GM12878 (cell line): Measurements from ENCODE around the gene NUDT5. TPM values are rescaled to one million over a fixed set of nuclear protein-coding genes. Genes with fewer than 3 reads are reported as not detected.

Experiments
- ATAC-seq: fragments of 200-7000 bp; cut with Tn5 transposase; 3 replicates; pipeline ENCODE4 v1.9.1; 2020; ENCODE audit warnings: mild to moderate bottlenecking, moderate library complexity
- BruUV-seq: library from RNA; stranded (reverse); fragments of 400-500 nt; replicated peaks from 2 replicates; lab custom pipeline; 2021; lab: Mats Ljungman, UMichigan
- CTCF ChIA-PET: fragments of 300-600 bp; sonication (Branson Sonifier 250); formaldehyde crosslinking; extraction: SDS; loops from one replicate; lab custom pipeline; 2021; ENCODE audit warnings: inconsistent platforms; lab: Yijun Ruan, JAX
- POLR2A ChIA-PET: fragments of 350-600 bp; formaldehyde crosslinking; extraction: SDS; loops from one replicate; lab custom pipeline; 2021; ENCODE audit warnings: inconsistent platforms; lab: Charles Lee
- RAD21 ChIA-PET: fragments of 300-600 bp; sonication (Branson Sonifier 250); formaldehyde crosslinking; loops from one replicate; lab custom pipeline; 2023; ENCODE audit warnings: antibody characterized with exemption; ENCODE audit not compliant: unreplicated experiment; lab: Charles Lee
- SMC1A ChIA-PET: fragments of 300-600 bp; sonication (Branson Sonifier 250); formaldehyde crosslinking; loops from one replicate; lab custom pipeline; 2023; ENCODE audit not compliant: unreplicated experiment, uncharacterized antibody; lab: Charles Lee
- DNase-seq: peaks from one replicate; pipeline ENCODE4 v3.0.0-alpha.2; 2011; ENCODE audit warnings: low read depth, low spot score
- FAIRE-seq: peaks from 3 replicates; lab custom pipeline; 2011; peaks lifted over from hg19 to GRCh38; lab: Jason Lieb, UNC
- H2AFZ ChIP-seq: 2 replicates; pipeline ENCODE4 v1.6.0; 2011; ENCODE audit warnings: low read depth, low read length, control low read depth; ENCODE audit not compliant: control insufficient read depth
- H3K27ac ChIP-seq: 2 replicates; pipeline ENCODE4 v1.5.1; 2011; ENCODE audit warnings: control low read depth; ENCODE audit not compliant: control insufficient read depth, insufficient read depth
- H3K27me3 ChIP-seq, 2 experiments: replicated peaks in 1 of 2; 2 replicates each; pipeline versions ENCODE4 v1.6.0 to v1.6.1; 2011; ENCODE audit warnings: low read length in 1 of 2; ENCODE audit not compliant: control insufficient read depth in 2 of 2, insufficient read depth in 2 of 2
- H3K36me3 ChIP-seq, 2 experiments: 2 replicates each; pipeline ENCODE4 v1.5.1; 2011; ENCODE audit warnings: low read length in 1 of 2; ENCODE audit not compliant: control insufficient read depth in 2 of 2, insufficient read depth in 2 of 2
- H3K4me1 ChIP-seq: 2 replicates; pipeline ENCODE4 v1.6.1; 2011; ENCODE audit warnings: mild to moderate bottlenecking, low read length, moderate library complexity, mixed read lengths; ENCODE audit not compliant: control insufficient read depth, insufficient read depth
- H3K4me2 ChIP-seq: 2 replicates; pipeline ENCODE4 v1.6.0; 2011; ENCODE audit warnings: control low read depth; ENCODE audit not compliant: control insufficient read depth, insufficient read depth
- H3K4me3 ChIP-seq: fragments of 200-600 bp; sonication (generic); 2 replicates; pipeline ENCODE4 v1.5.1; 2016
- H3K79me2 ChIP-seq: 2 replicates; pipeline ENCODE4 v1.6.0; 2011; ENCODE audit warnings: low read length; ENCODE audit not compliant: control insufficient read depth, insufficient read depth
- H3K9ac ChIP-seq: 2 replicates; pipeline ENCODE4 v1.8.0; 2011; ENCODE audit warnings: low read length, control low read depth, mixed read lengths; ENCODE audit not compliant: control insufficient read depth, insufficient read depth
- H3K9me3 ChIP-seq: replicated peaks from 3 replicates; pipeline ENCODE4 v1.5.1; 2011; ENCODE audit warnings: mild to moderate bottlenecking, low read length; ENCODE audit not compliant: control insufficient read depth, insufficient read depth
- H4K20me1 ChIP-seq: 2 replicates; pipeline ENCODE4 v1.6.0; 2011; ENCODE audit not compliant: control insufficient read depth, insufficient read depth
- CEBPZ ChIP-seq: fragments of 150-350 bp; IDR thresholded peaks from 2 replicates; pipeline ENCODE4 v1.6.1; 2016; ENCODE audit warnings: low read depth, low read length
- NKRF ChIP-seq: fragments of 450-650 bp; conservative IDR thresholded peaks from 2 replicates; pipeline ENCODE4 v1.6.1; 2017; ENCODE audit warnings: mild to moderate bottlenecking, moderate library complexity
- PRDM15 ChIP-seq: fragments of 450-650 bp; formaldehyde crosslinking; IDR thresholded peaks from 2 replicates; pipeline ENCODE4 v1.4.0; 2020; ENCODE audit warnings: mild to moderate bottlenecking, moderate library complexity
- SMAD1 ChIP-seq: fragments of 450-650 bp; IDR thresholded peaks from 2 replicates; pipeline ENCODE4 v1.6.1; 2018; ENCODE audit warnings: mild to moderate bottlenecking, low read depth; ENCODE audit not compliant: partially characterized antibody
- TARDBP ChIP-seq: IDR thresholded peaks from 2 replicates; pipeline ENCODE4 v1.6.1; 2016; ENCODE audit warnings: borderline replicate concordance
- ZNF687 ChIP-seq: fragments of 450-650 bp; IDR thresholded peaks from 2 replicates; pipeline ENCODE4 v1.6.1; 2017; ENCODE audit warnings: mild to moderate bottlenecking, moderate library complexity
- WGBS: methylation state at CpG from one replicate; pipeline ENCODE4 v1.1.6; 2016; ENCODE audit warnings: low lambda C conversion rate; ENCODE audit not compliant: insufficient replicate concordance, insufficient coverage; ENCODE audit errors: missing lambda C conversion rate; 5-methylcytosine and 5-hydroxymethylcytosine counted together
- in situ Hi-C: fragments of 300-500 bp; cut with MboI; formaldehyde crosslinking; loops from 9 replicates; pipeline ENCODE4 v1.14.3; 2018; ENCODE audit warnings: mixed read lengths
- intact Hi-C: fragments of 100-400 bp; cut with micrococcal nuclease; formaldehyde crosslinking; loops from one replicate; pipeline ENCODE4 v1.14.2; 2022; ENCODE audit not compliant: unreplicated experiment
- polyA plus RNA-seq, 11 experiments: library from polyadenylated mRNA; depleted of rRNA in 4 of 11; unstranded in 6 of 11; stranded (reverse) in 5 of 11; fragments of >200 nt; fragmentation: Nextera tagmentation in 4 of 11; fragmentation: Illumina TruSeq in 1 of 11; extraction: Ambion mirVana in 4 of 11; extraction: Trizol in 1 of 11; gene quantifications; 1 replicate in 1 of 11; 2 replicates in 10 of 11; pipeline versions ENCODE4 v1.2.1 to v1.2.3, GENCODE V29; 2011 to 2016; ENCODE audit warnings: inconsistent platforms in 2 of 11, missing spikeins in 2 of 11, low read depth in 1 of 11
- total RNA-seq, 4 experiments: library from RNA; depleted of rRNA in 3 of 4; stranded (reverse); fragments of >200 nt in 3 of 4; fragmentation: Illumina TruSeq in 1 of 4; extraction: Trizol in 1 of 4; gene quantifications; 2 replicates each; pipeline versions ENCODE4 v1.2.1 to v1.2.3, GENCODE V29; 2013 to 2021

The NUDT5 gene
- total and polyA plus RNA-seq, 10 of the 15 experiments (the other 5 are each of a cell fraction or from before 2014, with no cell fraction given), result 74.1 to 345 (median 153) TPM

GRCh38 chr10:12208460-12208859, 12.8 kb upstream of the NUDT5 start:
- in situ Hi-C loops, result no loop called here
- Histone ChIP-seq H3K36me3 (peaks cover 11 to 39% of the 10 kb centered on the region in 2 experiments), H3K4me2 (no peak overlapping the region), H3K4me3 (no peak overlapping the region), H4K20me1 (peaks cover 3% of the 10 kb centered on the region; the same call in 1 of the 2 replicates), H2AFZ (no peak overlapping the region), H3K9me3 (no peaks in the 10 kb centered on the region), H3K9ac (no peak overlapping the region), H3K27me3 (no peaks in the 10 kb centered on the region), H3K4me1 (no peaks in the 10 kb centered on the region), H3K27ac (no peak overlapping the region), H3K79me2 (peaks cover 21% of the 10 kb centered on the region)
- BruUV-seq, result no TSS peak
- SMC1A ChIA-PET, result no interaction called here
- CTCF ChIA-PET, result interaction anchor here (0.8 to 1.2 kb wide), 3 partner anchors 10 to 448 kb away, joined by 3 read pairs; no protein-coding TSS in a partner anchor
- FAIRE-seq, result no peak
- RAD21 ChIA-PET, result no interaction called here
- TF ChIP-seq NKRF (no peak), SMAD1 (no peak), CEBPZ (no peak), PRDM15 (no peak), ZNF687 (no peak), TARDBP (no peak)
- DNase-seq, result no peak
- POLR2A ChIA-PET, result no interaction called here
- intact Hi-C loops, result no loop called here
- WGBS, result 100% methylated on average over 5 of the region's 5 CpGs
- no peak for ATAC-seq
